Measurements from ENCODE around the gene PARS2. TPM values are rescaled to one million over a fixed set of nuclear protein-coding genes. Genes with fewer than 3 reads are reported as not detected.
"Not testable (repeated sequence)": the region's sequence is repeated elsewhere in the genome, so short reads cannot be mapped to it uniquely, and the experiment has no call there.

PARS2 gene
- total RNA-seq, 2 experiments from 2014 or later, result 5.3 to 7.6 TPM

DNA sequence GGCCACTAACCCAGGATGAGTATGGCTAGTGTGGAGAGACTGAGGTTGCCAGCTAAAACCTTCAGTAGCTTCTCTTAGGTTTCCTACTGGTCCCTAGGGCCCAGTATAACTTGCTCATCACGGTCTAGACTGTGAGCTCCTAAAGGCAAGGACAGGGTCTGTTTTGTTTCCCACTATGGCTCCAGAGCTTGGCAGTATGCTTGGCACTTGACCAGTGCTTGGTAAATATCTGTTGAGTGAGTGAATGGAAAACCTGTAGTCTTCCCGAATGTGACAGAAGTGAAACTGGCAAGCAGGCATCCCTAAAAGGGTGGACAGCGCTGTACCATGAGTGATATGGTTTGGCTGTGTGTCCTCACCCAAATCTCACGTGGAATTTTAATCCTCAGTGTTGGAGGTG, 13.1 kb upstream of the PARS2 start:
- Histone ChIP-seq H2AFZ (ENCODE audit: low read length) (no peak overlapping the region), H4K20me1 (ENCODE audit: insufficient read depth, low read length) (no peaks in the 10 kb centered on the region), H3K4me3 (ENCODE audit: low read depth, low read length, poor library complexity, severe bottlenecking) (no peak overlapping the region), H3K4me2 (ENCODE audit: low read length) (no peak overlapping the region), H3K4me1 (ENCODE audit: insufficient read depth, low read length, poor library complexity, severe bottlenecking) (peaks cover 6% of the 10 kb centered on the region), H3K9me3 (ENCODE audit: low read length) (no peaks in the 10 kb centered on the region), H3K27ac (ENCODE audit: low read depth, low read length, poor library complexity, severe bottlenecking) (no peak overlapping the region), H3K79me2 (ENCODE audit: insufficient read depth, low read depth, low read length) (no peaks in the 10 kb centered on the region), H3K36me3 (ENCODE audit: insufficient read depth, low read length) (no peaks in the 10 kb centered on the region), H3K9me2 (ENCODE audit: insufficient read depth, low read length) (no peaks in the 10 kb centered on the region)
- TF ChIP-seq, protein P1, sequence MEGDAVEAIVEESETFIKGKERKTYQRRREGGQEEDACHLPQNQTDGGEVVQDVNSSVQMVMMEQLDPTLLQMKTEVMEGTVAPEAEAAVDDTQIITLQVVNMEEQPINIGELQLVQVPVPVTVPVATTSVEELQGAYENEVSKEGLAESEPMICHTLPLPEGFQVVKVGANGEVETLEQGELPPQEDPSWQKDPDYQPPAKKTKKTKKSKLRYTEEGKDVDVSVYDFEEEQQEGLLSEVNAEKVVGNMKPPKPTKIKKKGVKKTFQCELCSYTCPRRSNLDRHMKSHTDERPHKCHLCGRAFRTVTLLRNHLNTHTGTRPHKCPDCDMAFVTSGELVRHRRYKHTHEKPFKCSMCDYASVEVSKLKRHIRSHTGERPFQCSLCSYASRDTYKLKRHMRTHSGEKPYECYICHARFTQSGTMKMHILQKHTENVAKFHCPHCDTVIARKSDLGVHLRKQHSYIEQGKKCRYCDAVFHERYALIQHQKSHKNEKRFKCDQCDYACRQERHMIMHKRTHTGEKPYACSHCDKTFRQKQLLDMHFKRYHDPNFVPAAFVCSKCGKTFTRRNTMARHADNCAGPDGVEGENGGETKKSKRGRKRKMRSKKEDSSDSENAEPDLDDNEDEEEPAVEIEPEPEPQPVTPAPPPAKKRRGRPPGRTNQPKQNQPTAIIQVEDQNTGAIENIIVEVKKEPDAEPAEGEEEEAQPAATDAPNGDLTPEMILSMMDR (conservative IDR thresholded peaks at IDR 0.05; ENCODE audit: low read length), result no peak
- no peak for TF ChIP-seq EZH2phosphoT487 (IDR thresholded peaks at IDR 0.05; ENCODE audit: borderline replicate concordance, low read depth, low read length)
- ChIA-PET CTCF (ENCODE audit: unreplicated experiment) (interaction anchor here (0.5 kb wide), 1 partner anchor 614 kb away, joined by 3 read pairs; no protein-coding TSS in a partner anchor), POLR2A (no interaction called here)
- DNase-seq (ENCODE audit: low spot score), result no peak
- no TSS peak for BruUV-seq (replicated peaks)
- intact Hi-C loops (cut with micrococcal nuclease; ENCODE audit: unreplicated experiment), result no loop called here

DNA sequence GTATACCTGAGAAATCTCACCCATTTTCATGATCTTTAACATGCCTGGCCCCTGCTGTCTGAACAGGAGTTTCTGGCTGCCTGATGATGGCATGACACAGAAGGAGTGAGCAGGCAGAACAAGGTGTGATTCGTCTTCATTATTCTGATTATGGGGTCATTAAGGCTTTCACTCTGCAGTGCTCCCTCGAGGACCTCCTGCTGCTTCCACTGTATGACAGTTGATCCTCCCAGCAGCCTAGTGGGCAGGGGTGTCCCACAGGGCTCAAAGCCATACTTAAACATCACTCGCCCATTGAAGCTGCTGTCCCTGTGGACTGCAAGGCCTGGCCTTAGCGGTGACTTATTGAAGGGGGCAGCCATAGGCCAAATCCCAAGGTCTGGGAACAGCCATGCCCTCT, 12.7 kb upstream of the PARS2 start:
- Histone ChIP-seq H3K9me3 (ENCODE audit: low read length) (no peaks in the 10 kb centered on the region), H3K4me1 (ENCODE audit: insufficient read depth, low read length, poor library complexity, severe bottlenecking) (peaks cover 6% of the 10 kb centered on the region), H3K9me2 (ENCODE audit: insufficient read depth, low read length) (no peaks in the 10 kb centered on the region), H3K4me2 (ENCODE audit: low read length) (no peak overlapping the region), H2AFZ (ENCODE audit: low read length) (no peak overlapping the region), H3K36me3 (ENCODE audit: insufficient read depth, low read length) (no peaks in the 10 kb centered on the region), H4K20me1 (ENCODE audit: insufficient read depth, low read length) (no peaks in the 10 kb centered on the region), H3K4me3 (ENCODE audit: low read depth, low read length, poor library complexity, severe bottlenecking) (no peak overlapping the region), H3K79me2 (ENCODE audit: insufficient read depth, low read depth, low read length) (no peaks in the 10 kb centered on the region), H3K27ac (ENCODE audit: low read depth, low read length, poor library complexity, severe bottlenecking) (no peak overlapping the region)
- CTCF ChIA-PET (ENCODE audit: unreplicated experiment), result interaction anchor here (0.5 kb wide), 1 partner anchor 614 kb away, joined by 3 read pairs; no protein-coding TSS in a partner anchor
- no peak for DNase-seq (ENCODE audit: low spot score)
- intact Hi-C loops (cut with micrococcal nuclease; ENCODE audit: unreplicated experiment), result no loop called here
- BruUV-seq (replicated peaks), result no TSS peak
- TF ChIP-seq EZH2phosphoT487 (IDR thresholded peaks at IDR 0.05; ENCODE audit: borderline replicate concordance, low read depth, low read length), result no peak
- TF ChIP-seq, protein P1 (conservative IDR thresholded peaks at IDR 0.05; ENCODE audit: low read length), result no peak
- POLR2A ChIA-PET, result no interaction called here

DNA sequence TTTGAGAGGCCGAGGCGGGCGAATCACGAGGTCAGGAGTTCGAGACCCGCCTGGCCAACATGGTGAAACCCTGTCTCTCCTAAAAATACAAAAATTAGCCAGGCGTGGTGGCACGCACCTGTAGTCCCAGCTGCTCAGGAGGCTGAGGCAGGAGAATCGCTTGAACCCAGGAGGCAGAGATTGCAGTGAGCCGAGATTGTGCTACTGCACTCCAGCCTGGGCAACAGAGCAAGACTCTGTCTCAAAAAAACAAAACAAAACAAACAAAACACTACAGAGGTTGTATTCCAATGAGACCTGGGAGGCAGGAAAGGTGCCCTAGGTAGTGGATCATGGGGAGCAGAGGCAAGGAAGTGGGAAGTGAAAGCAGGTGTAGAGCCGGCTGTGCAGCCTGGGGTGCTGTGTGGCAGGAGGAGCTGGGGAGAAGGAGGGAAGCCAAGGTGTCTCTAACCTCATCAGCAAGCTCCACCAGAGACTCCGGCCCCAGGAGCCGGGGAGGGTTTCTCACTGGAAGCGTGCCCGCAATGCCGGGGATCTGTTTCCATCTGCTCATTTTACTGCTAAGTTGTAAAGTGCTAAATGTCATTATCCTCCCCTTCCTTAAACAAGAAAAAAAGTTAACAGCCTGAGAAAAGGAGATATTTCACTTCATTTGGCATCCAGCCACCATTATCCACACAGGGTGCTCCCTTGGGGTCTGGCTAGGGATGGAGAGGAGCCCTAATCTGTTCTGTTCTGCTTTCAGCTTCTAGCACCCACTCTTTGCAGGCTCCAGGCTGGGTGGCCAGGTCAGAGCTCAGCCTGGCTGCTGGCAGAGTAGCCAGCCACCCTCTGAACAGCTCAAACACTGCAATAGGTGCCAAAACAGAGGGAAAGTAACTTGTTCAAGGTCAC, 11.8 kb upstream of the PARS2 start:
- H3K9me3 ChIP-seq (ENCODE audit: low read length); H4K20me1 ChIP-seq (ENCODE audit: insufficient read depth, low read length); BruUV-seq (replicated peaks); H3K27ac ChIP-seq (ENCODE audit: low read depth, low read length, poor library complexity, severe bottlenecking); H3K4me1 ChIP-seq (ENCODE audit: insufficient read depth, low read length, poor library complexity, severe bottlenecking); CTCF ChIA-PET (ENCODE audit: unreplicated experiment); intact Hi-C loops (cut with micrococcal nuclease; ENCODE audit: unreplicated experiment); H3K79me2 ChIP-seq (ENCODE audit: insufficient read depth, low read depth, low read length); H3K4me3 ChIP-seq (ENCODE audit: low read depth, low read length, poor library complexity, severe bottlenecking); H3K36me3 ChIP-seq (ENCODE audit: insufficient read depth, low read length); POLR2A ChIA-PET; DNase-seq (ENCODE audit: low spot score); H3K9me2 ChIP-seq (ENCODE audit: insufficient read depth, low read length): not testable (repeated sequence)
- Histone ChIP-seq H3K4me2 (ENCODE audit: low read length) (0 out of 2 replicates have a peak overlapping the region, but pooled peaks have one; percentile 2), H2AFZ (ENCODE audit: low read length) (peak overlapping the region; percentile 78; the same call in 1 of the 2 replicates)

Measured in OCI-LY7 (cell line).